RWPE1 (cell line): ENCODE results near the gene IQGAP2.
"Not testable (repeated sequence)": the region's sequence is repeated elsewhere in the genome, so short reads cannot be mapped to it uniquely, and the experiment has no call there.

Experiments
- CTCF ChIA-PET: fragments of 350-600 bp; sonication (Branson Sonifier 250); formaldehyde crosslinking; extraction: SDS; loops from one replicate; lab custom pipeline; 2021; lab: Yijun Ruan, JAX
- POLR2A ChIA-PET: fragments of 400-600 bp; formaldehyde crosslinking; extraction: SDS; loops from one replicate; lab custom pipeline; 2020; ENCODE audit warnings: antibody characterized with exemption; ENCODE audit not compliant: low non-redundant PET; lab: Yijun Ruan, JAX
- DNase-seq: peaks from one replicate; pipeline ENCODE4 v3.0.0; 2012; ENCODE audit warnings: low spot score
- H3K27ac ChIP-seq: fragments of 450-650 bp; 2 replicates; pipeline ENCODE4 v1.5.1; 2017
- TF ChIP-seq, protein P1 (sequence below): fragments of 450-650 bp; conservative IDR thresholded peaks from 2 replicates; pipeline ENCODE4 v1.5.1; 2017; ENCODE audit warnings: low read depth, mild to moderate bottlenecking

Gene IQGAP2

DNA sequence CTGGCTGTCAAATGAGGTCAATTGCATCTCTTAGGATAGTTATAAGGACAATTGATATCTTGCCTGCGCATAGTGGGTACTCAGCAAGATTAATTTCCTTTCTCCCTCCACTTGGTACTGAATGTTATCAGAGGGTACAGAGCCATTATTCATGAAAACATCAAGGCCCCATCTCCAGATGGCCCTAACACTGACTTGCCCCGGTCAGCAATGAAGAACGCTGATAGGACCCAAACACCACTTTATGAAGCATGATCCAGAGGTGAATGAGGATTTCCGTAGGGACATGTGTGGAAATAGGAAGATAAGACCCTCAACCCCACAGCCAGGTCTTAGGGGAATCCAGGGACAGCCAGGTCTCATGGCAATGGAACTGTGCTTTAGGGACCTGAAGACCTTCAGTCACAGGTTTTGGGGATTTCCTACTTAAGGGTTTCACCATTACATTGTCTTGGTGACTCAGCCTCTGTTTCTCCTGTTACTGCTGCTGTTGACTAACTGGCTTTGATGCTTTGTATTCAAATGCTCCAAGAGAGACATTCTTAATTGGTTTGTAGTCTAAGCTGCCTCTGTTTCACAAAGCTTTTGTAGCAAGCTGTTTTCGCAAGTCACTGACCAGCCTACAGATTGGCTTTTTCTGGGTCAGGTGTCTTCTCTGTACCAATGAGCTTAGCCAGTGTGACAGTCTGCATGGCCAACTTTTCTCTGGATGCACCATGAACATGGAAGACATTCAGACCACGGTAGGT, 35.3 kb upstream of the IQGAP2 start:
- ChIA-PET POLR2A (no interaction called here), CTCF (no interaction called here)
- TF ChIP-seq, protein P1, sequence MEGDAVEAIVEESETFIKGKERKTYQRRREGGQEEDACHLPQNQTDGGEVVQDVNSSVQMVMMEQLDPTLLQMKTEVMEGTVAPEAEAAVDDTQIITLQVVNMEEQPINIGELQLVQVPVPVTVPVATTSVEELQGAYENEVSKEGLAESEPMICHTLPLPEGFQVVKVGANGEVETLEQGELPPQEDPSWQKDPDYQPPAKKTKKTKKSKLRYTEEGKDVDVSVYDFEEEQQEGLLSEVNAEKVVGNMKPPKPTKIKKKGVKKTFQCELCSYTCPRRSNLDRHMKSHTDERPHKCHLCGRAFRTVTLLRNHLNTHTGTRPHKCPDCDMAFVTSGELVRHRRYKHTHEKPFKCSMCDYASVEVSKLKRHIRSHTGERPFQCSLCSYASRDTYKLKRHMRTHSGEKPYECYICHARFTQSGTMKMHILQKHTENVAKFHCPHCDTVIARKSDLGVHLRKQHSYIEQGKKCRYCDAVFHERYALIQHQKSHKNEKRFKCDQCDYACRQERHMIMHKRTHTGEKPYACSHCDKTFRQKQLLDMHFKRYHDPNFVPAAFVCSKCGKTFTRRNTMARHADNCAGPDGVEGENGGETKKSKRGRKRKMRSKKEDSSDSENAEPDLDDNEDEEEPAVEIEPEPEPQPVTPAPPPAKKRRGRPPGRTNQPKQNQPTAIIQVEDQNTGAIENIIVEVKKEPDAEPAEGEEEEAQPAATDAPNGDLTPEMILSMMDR = no peak
- no peak overlapping the region for H3K27ac ChIP-seq
- no peak for DNase-seq

DNA sequence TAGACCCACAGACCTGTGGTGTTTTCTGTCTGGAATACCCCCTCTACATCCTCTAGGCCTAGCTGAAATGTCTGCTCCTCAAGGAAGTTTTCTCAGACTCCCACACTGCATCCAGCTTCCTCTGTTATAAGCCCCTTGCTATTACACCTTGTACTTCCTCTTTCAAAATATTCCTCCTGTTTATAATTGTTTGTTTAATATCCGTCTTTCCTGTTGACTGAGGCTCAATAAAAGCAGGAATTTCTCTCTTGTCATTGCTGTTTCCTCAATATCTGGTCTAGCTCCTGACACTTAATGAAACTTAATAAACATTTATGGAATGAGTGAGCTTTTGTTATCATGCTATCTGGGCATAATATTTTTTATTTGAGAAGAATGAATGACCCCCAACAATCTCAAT, 34.1 kb upstream of the IQGAP2 start:
- DNase-seq = no peak
- no peak overlapping the region for H3K27ac ChIP-seq
- TF ChIP-seq, protein P1 = no peak
- ChIA-PET POLR2A (no interaction called here), CTCF (no interaction called here)

DNA sequence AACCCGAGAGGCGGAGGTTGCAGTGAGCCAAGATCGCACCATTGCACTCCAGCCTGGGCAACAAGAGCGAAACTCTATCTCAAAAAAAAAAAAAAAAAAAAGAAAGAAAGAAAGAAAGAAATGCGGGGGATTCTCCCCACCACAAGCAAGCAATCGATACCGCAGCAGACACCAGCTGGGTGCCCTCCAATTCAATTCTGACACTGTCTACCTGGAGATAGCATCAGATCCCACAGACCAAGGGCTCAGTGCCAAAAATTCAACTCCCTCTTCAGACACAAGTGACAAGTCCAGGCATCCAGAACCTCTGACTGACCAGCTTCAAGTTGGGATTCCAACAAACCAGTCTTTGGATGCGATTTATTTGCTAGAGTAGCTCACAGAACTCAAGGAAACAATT, 33.4 kb upstream of the IQGAP2 start:
- POLR2A ChIA-PET = interaction anchor here (0.7 kb wide), 1 partner anchor 13 kb away, joined by 5 read pairs; no protein-coding TSS in a partner anchor
- DNase-seq, H3K27ac ChIP-seq, CTCF ChIA-PET: not testable (repeated sequence)

DNA sequence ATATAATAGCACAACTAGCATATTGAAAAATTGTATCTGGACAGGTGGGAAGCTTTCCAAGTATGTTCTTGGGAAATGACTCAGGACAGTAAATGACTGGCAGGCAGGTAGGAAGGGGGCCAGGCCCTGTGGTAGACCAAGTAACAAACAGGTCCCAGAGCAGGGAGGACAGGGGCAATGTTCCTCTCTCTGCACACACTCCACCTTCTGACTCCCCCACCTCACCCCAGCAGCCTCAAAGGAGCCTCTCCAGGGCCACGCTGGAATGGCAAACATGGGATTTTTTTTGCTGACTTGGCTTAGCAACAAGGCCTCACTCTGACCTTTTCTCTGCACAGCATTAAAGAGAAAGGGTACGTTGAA, 31.1 kb upstream of the IQGAP2 start:
- TF ChIP-seq, protein P1 = no peak
- H3K27ac ChIP-seq = no peak overlapping the region
- ChIA-PET POLR2A (no interaction called here), CTCF (interaction anchor here (1.3 kb wide), 1 partner anchor 32 kb away, joined by 4 read pairs; no protein-coding TSS in a partner anchor)
- DNase-seq = peak; percentile 41

DNA sequence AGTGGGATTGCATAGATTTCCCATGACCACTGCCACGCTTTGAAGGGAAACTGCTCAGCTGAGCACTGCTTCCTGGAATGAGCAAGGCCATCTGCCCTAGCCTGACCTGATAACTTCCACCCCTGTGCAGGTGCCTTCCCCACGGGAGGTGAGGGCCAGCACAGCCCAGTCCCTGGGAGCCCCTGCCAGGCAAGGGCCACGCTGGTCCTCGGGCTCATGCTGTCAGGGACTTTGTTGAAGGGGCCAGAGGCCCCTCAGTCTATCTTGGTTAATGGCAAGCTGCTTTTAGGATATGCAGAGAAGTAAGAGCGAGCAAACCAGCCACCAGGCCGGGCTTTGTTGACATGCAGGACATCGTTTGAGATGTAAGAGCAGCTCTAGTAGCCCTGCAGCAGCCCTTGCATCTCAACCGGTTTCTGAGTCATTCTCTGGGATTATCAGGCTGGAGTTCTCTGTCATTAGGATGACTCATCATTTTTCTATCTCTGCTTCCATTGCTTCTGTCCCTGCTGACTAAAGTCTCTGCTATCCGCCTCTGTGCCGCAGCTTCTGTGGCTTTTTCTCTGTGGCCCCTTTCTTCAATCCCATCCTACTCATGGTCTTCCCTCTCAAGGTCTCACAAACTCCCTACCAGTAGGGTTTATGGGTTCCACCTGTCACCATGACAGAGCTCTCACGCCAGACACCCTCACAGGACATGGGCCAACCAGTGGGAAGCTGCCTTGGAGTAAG, 30.6 kb upstream of the IQGAP2 start:
- TF ChIP-seq, protein P1 = no peak
- no peak overlapping the region for H3K27ac ChIP-seq
- peak; percentile 96 for DNase-seq
- POLR2A ChIA-PET = no interaction called here
- CTCF ChIA-PET = interaction anchor here (1.3 kb wide), 1 partner anchor 32 kb away, joined by 4 read pairs; no protein-coding TSS in a partner anchor

DNA sequence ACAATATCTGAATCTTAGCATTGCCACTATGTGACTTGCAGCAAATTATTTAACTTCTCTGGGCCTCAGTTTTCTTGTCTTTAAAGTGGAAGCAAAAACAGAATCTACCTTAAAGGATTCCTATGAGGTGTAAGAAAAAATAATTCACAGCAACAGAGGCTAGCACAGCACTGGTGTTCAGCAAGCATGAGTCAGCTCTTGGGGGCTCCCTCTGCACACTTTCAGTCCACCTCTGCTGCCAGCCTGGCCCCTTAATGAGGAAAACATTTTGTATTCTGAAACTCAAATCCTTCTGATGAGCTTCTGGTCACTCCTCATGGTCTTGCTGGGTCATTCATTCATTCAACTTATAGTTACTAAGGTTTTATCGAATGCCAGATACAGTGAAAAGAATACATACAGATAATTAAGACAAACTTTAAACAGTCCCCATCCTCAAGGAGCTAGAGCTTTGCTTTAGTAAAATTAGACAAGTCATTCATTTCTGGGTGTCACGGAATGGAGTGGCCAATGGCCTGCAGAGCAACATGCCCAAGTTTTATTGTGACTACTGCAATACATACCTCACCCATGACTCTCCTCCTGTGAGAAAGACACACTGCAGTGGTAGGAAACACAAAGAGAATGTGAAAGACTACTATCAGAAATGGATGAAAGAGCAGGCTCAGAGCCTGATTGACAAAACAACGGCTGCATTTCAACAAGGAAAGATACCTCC, 26.8 kb upstream of the IQGAP2 start:
- DNase-seq = no peak
- CTCF ChIA-PET = no interaction called here
- H3K27ac ChIP-seq = no peak overlapping the region
- POLR2A ChIA-PET = no interaction called here
- TF ChIP-seq, protein P1 = no peak
